GM12878 (cell line): ENCODE measurements around the gene TTLL7. TPM values are rescaled to one million over a fixed set of nuclear protein-coding genes. Genes with fewer than 3 reads are reported as not detected.

Experiments used
- ATAC-seq: fragments of 200-7000 bp; cut with Tn5 transposase; 3 replicates; pipeline ENCODE4 v1.9.1; 2020; ENCODE audit warnings: mild to moderate bottlenecking, moderate library complexity
- BruUV-seq: library from RNA; stranded (reverse); fragments of 400-500 nt; replicated peaks from 2 replicates; lab custom pipeline; 2021; lab: Mats Ljungman, UMichigan
- CTCF ChIA-PET: fragments of 300-600 bp; sonication (Branson Sonifier 250); formaldehyde crosslinking; extraction: SDS; loops from one replicate; lab custom pipeline; 2021; ENCODE audit warnings: inconsistent platforms; lab: Yijun Ruan, JAX
- POLR2A ChIA-PET: fragments of 350-600 bp; formaldehyde crosslinking; extraction: SDS; loops from one replicate; lab custom pipeline; 2021; ENCODE audit warnings: inconsistent platforms; lab: Charles Lee
- RAD21 ChIA-PET: fragments of 300-600 bp; sonication (Branson Sonifier 250); formaldehyde crosslinking; loops from one replicate; lab custom pipeline; 2023; ENCODE audit warnings: antibody characterized with exemption; ENCODE audit not compliant: unreplicated experiment; lab: Charles Lee
- SMC1A ChIA-PET: fragments of 300-600 bp; sonication (Branson Sonifier 250); formaldehyde crosslinking; loops from one replicate; lab custom pipeline; 2023; ENCODE audit not compliant: unreplicated experiment, uncharacterized antibody; lab: Charles Lee
- DNase-seq: peaks from one replicate; pipeline ENCODE4 v3.0.0-alpha.2; 2011; ENCODE audit warnings: low read depth, low spot score
- FAIRE-seq: peaks from 3 replicates; lab custom pipeline; 2011; peaks lifted over from hg19 to GRCh38; lab: Jason Lieb, UNC
- H2AFZ ChIP-seq: 2 replicates; pipeline ENCODE4 v1.6.0; 2011; ENCODE audit warnings: low read depth, low read length, control low read depth; ENCODE audit not compliant: control insufficient read depth
- H3K27ac ChIP-seq: 2 replicates; pipeline ENCODE4 v1.5.1; 2011; ENCODE audit warnings: control low read depth; ENCODE audit not compliant: control insufficient read depth, insufficient read depth
- H3K27me3 ChIP-seq, 2 experiments: replicated peaks in 1 of 2; 2 replicates each; pipeline versions ENCODE4 v1.6.0 to v1.6.1; 2011; ENCODE audit warnings: low read length in 1 of 2; ENCODE audit not compliant: control insufficient read depth in 2 of 2, insufficient read depth in 2 of 2
- H3K36me3 ChIP-seq, 2 experiments: 2 replicates each; pipeline ENCODE4 v1.5.1; 2011; ENCODE audit warnings: low read length in 1 of 2; ENCODE audit not compliant: control insufficient read depth in 2 of 2, insufficient read depth in 2 of 2
- H3K4me1 ChIP-seq: 2 replicates; pipeline ENCODE4 v1.6.1; 2011; ENCODE audit warnings: mild to moderate bottlenecking, low read length, moderate library complexity, mixed read lengths; ENCODE audit not compliant: control insufficient read depth, insufficient read depth
- H3K4me2 ChIP-seq: 2 replicates; pipeline ENCODE4 v1.6.0; 2011; ENCODE audit warnings: control low read depth; ENCODE audit not compliant: control insufficient read depth, insufficient read depth
- H3K4me3 ChIP-seq: fragments of 200-600 bp; sonication (generic); 2 replicates; pipeline ENCODE4 v1.5.1; 2016
- H3K79me2 ChIP-seq: 2 replicates; pipeline ENCODE4 v1.6.0; 2011; ENCODE audit warnings: low read length; ENCODE audit not compliant: control insufficient read depth, insufficient read depth
- H3K9ac ChIP-seq: 2 replicates; pipeline ENCODE4 v1.8.0; 2011; ENCODE audit warnings: low read length, control low read depth, mixed read lengths; ENCODE audit not compliant: control insufficient read depth, insufficient read depth
- H3K9me3 ChIP-seq: replicated peaks from 3 replicates; pipeline ENCODE4 v1.5.1; 2011; ENCODE audit warnings: mild to moderate bottlenecking, low read length; ENCODE audit not compliant: control insufficient read depth, insufficient read depth
- H4K20me1 ChIP-seq: 2 replicates; pipeline ENCODE4 v1.6.0; 2011; ENCODE audit not compliant: control insufficient read depth, insufficient read depth
- ASH2L ChIP-seq: fragments of 300-600, 200-600 bp; sonication (generic); IDR thresholded peaks from 2 replicates; pipeline ENCODE4 v1.6.1; 2017; ENCODE audit warnings: low read depth, mild to moderate bottlenecking, borderline replicate concordance
- CBX3 ChIP-seq: fragments of 200-600 bp; sonication (generic); IDR thresholded peaks from 2 replicates; pipeline ENCODE4 v1.6.1; 2016; ENCODE audit warnings: low read depth, borderline replicate concordance
- HDAC2 ChIP-seq: fragments of 200-600 bp; sonication (generic); IDR thresholded peaks from 2 replicates; pipeline ENCODE4 v1.6.1; 2017
- LARP7 ChIP-seq: fragments of 450-650 bp; IDR thresholded peaks from 2 replicates; pipeline ENCODE4 v1.6.1; 2017; ENCODE audit warnings: mild to moderate bottlenecking
- NFYB ChIP-seq: IDR thresholded peaks from 2 replicates; pipeline ENCODE4 v1.6.1; 2011; ENCODE audit warnings: low read depth, mild to moderate bottlenecking, low read length, improper control_type of control experiment, moderate library complexity; ENCODE audit not compliant: insufficient read depth
- RAD21 ChIP-seq: IDR thresholded peaks from 2 replicates; pipeline ENCODE4 v1.6.1; 2011; ENCODE audit warnings: mild to moderate bottlenecking, low read depth, low read length, moderate library complexity; ENCODE audit not compliant: insufficient read depth
- SPI1 ChIP-seq: IDR thresholded peaks from 2 replicates; pipeline ENCODE4 v1.6.1; 2011; ENCODE audit warnings: low read depth, mild to moderate bottlenecking, low read length, moderate library complexity, borderline replicate concordance; ENCODE audit not compliant: insufficient read depth
- SREBF1 ChIP-seq: IDR thresholded peaks from 2 replicates; pipeline ENCODE4 v1.6.1; 2012; ENCODE audit warnings: mild to moderate bottlenecking, low read length
- SREBF2 ChIP-seq: IDR thresholded peaks from 2 replicates; pipeline ENCODE4 v1.6.1; 2012; ENCODE audit warnings: mild to moderate bottlenecking, low read length
- ZNF622 ChIP-seq: fragments of 450-650 bp; IDR thresholded peaks from 2 replicates; pipeline ENCODE4 v1.6.1; 2017; ENCODE audit warnings: mild to moderate bottlenecking, inconsistent platforms
- in situ Hi-C: fragments of 300-500 bp; cut with MboI; formaldehyde crosslinking; loops from 9 replicates; pipeline ENCODE4 v1.14.3; 2018; ENCODE audit warnings: mixed read lengths
- intact Hi-C: fragments of 100-400 bp; cut with micrococcal nuclease; formaldehyde crosslinking; loops from one replicate; pipeline ENCODE4 v1.14.2; 2022; ENCODE audit not compliant: unreplicated experiment
- polyA plus RNA-seq, 11 experiments: library from polyadenylated mRNA; depleted of rRNA in 4 of 11; unstranded in 6 of 11; stranded (reverse) in 5 of 11; fragments of >200 nt; fragmentation: Nextera tagmentation in 4 of 11; fragmentation: Illumina TruSeq in 1 of 11; extraction: Ambion mirVana in 4 of 11; extraction: Trizol in 1 of 11; gene quantifications; 1 replicate in 1 of 11; 2 replicates in 10 of 11; pipeline versions ENCODE4 v1.2.1 to v1.2.3, GENCODE V29; 2011 to 2016; ENCODE audit warnings: inconsistent platforms in 2 of 11, missing spikeins in 2 of 11, low read depth in 1 of 11
- total RNA-seq, 4 experiments: library from RNA; depleted of rRNA in 3 of 4; stranded (reverse); fragments of >200 nt in 3 of 4; fragmentation: Illumina TruSeq in 1 of 4; extraction: Trizol in 1 of 4; gene quantifications; 2 replicates each; pipeline versions ENCODE4 v1.2.1 to v1.2.3, GENCODE V29; 2013 to 2021
- TF ChIP-seq, protein P1 (sequence below): fragments of 450-650 bp; formaldehyde crosslinking; IDR thresholded peaks from 2 replicates; pipeline ENCODE4 v1.4.0; 2020; ENCODE audit warnings: mild to moderate bottlenecking, moderate library complexity

TTLL7 gene
- total and polyA plus RNA-seq, 10 of the 15 experiments (the other 5 are each of a cell fraction or from before 2014, with no cell fraction given) = 0.03 to 1.4 (median 0.61) TPM

DNA sequence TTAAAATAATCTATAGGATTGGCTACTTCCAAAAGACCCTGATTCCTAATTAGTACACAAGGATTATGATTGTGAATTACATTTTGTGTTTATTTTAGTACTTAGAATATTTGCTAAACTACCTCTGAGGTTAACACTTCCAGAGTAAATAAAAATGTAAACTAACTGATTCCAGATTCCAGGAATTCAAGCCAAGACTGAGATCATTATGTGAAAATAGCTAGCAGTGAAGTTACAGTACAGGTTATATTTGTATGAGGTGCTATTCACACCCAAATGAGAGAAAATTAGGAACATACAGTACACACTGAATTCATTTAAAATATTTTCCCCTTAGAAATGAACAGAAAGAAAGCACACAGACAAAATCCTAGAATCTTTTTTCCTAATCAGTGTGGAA, 28.8 kb downstream of the TTLL7 start:
- Histone ChIP-seq H3K4me1 (no peaks in the 10 kb centered on the region), H2AFZ (no peak overlapping the region), H3K9me3 (no peaks in the 10 kb centered on the region), H4K20me1 (no peaks in the 10 kb centered on the region), H3K36me3 (no peaks in the 10 kb centered on the region), H3K79me2 (no peaks in the 10 kb centered on the region)
- ChIA-PET RAD21 (no interaction called here), CTCF (no interaction called here), POLR2A (no interaction called here)
- ATAC-seq = no peak
- TF ChIP-seq, protein P1, sequence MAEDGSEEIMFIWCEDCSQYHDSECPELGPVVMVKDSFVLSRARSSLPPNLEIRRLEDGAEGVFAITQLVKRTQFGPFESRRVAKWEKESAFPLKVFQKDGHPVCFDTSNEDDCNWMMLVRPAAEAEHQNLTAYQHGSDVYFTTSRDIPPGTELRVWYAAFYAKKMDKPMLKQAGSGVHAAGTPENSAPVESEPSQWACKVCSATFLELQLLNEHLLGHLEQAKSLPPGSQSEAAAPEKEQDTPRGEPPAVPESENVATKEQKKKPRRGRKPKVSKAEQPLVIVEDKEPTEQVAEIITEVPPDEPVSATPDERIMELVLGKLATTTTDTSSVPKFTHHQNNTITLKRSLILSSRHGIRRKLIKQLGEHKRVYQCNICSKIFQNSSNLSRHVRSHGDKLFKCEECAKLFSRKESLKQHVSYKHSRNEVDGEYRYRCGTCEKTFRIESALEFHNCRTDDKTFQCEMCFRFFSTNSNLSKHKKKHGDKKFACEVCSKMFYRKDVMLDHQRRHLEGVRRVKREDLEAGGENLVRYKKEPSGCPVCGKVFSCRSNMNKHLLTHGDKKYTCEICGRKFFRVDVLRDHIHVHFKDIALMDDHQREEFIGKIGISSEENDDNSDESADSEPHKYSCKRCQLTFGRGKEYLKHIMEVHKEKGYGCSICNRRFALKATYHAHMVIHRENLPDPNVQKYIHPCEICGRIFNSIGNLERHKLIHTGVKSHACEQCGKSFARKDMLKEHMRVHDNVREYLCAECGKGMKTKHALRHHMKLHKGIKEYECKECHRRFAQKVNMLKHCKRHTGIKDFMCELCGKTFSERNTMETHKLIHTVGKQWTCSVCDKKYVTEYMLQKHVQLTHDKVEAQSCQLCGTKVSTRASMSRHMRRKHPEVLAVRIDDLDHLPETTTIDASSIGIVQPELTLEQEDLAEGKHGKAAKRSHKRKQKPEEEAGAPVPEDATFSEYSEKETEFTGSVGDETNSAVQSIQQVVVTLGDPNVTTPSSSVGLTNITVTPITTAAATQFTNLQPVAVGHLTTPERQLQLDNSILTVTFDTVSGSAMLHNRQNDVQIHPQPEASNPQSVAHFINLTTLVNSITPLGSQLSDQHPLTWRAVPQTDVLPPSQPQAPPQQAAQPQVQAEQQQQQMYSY (CRISPR knock-in tag) = no peak
- TF ChIP-seq CBX3 (no peak), NFYB (no peak), ASH2L (no peak), HDAC2 (no peak), SPI1 (no peak), ZNF622 (no peak), LARP7 (no peak), RAD21 (no peak), SREBF1 (no peak), SREBF2 (no peak)
- TF ChIP-seq, all 136 proteins: peak for 0
- Histone ChIP-seq H3K27me3 (no peaks in the 10 kb centered on the region), H3K9ac (no peak overlapping the region), H3K4me3 (no peak overlapping the region), H3K4me2 (no peak overlapping the region), H3K27ac (no peak overlapping the region)
- FAIRE-seq = no peak
- intact Hi-C loops (no loop called here), in situ Hi-C loops (no loop called here)
- SMC1A ChIA-PET = no interaction called here
- BruUV-seq = no TSS peak
- no peak for DNase-seq
